ENCODE measurements around the gene CACNB2.

DNA sequence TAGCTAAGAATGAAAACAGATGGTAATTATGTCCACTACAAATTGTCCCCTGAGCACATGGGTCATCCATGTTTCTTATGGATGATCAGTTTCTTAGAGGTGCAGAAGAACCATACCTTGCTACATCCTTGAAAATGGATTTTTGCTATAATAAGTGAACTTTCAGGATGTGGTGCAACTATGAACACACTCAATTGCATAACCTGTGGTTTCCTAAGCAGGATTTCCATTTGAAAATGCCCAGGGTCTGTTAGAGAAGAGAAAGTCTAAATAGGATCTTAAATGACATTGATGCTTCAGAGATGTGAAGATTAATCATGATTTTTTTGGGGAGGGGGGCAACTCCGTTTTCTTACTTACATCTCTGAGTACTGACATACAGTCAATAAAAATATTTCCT, 39.6 kb upstream of the CACNB2 start:
- TF ChIP-seq, protein P1, sequence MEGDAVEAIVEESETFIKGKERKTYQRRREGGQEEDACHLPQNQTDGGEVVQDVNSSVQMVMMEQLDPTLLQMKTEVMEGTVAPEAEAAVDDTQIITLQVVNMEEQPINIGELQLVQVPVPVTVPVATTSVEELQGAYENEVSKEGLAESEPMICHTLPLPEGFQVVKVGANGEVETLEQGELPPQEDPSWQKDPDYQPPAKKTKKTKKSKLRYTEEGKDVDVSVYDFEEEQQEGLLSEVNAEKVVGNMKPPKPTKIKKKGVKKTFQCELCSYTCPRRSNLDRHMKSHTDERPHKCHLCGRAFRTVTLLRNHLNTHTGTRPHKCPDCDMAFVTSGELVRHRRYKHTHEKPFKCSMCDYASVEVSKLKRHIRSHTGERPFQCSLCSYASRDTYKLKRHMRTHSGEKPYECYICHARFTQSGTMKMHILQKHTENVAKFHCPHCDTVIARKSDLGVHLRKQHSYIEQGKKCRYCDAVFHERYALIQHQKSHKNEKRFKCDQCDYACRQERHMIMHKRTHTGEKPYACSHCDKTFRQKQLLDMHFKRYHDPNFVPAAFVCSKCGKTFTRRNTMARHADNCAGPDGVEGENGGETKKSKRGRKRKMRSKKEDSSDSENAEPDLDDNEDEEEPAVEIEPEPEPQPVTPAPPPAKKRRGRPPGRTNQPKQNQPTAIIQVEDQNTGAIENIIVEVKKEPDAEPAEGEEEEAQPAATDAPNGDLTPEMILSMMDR (IDR thresholded peaks at IDR 0.05; ENCODE audit: insufficient read depth, low read length) = no peak
- TF ChIP-seq, protein P2, sequence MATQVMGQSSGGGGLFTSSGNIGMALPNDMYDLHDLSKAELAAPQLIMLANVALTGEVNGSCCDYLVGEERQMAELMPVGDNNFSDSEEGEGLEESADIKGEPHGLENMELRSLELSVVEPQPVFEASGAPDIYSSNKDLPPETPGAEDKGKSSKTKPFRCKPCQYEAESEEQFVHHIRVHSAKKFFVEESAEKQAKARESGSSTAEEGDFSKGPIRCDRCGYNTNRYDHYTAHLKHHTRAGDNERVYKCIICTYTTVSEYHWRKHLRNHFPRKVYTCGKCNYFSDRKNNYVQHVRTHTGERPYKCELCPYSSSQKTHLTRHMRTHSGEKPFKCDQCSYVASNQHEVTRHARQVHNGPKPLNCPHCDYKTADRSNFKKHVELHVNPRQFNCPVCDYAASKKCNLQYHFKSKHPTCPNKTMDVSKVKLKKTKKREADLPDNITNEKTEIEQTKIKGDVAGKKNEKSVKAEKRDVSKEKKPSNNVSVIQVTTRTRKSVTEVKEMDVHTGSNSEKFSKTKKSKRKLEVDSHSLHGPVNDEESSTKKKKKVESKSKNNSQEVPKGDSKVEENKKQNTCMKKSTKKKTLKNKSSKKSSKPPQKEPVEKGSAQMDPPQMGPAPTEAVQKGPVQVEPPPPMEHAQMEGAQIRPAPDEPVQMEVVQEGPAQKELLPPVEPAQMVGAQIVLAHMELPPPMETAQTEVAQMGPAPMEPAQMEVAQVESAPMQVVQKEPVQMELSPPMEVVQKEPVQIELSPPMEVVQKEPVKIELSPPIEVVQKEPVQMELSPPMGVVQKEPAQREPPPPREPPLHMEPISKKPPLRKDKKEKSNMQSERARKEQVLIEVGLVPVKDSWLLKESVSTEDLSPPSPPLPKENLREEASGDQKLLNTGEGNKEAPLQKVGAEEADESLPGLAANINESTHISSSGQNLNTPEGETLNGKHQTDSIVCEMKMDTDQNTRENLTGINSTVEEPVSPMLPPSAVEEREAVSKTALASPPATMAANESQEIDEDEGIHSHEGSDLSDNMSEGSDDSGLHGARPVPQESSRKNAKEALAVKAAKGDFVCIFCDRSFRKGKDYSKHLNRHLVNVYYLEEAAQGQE (IDR thresholded peaks at IDR 0.05; ENCODE audit: insufficient replicate concordance, low read depth) = no peak
- TF ChIP-seq POLR2AphosphoS5 (IDR thresholded peaks at IDR 0.05; ENCODE audit: low read depth) (no peak), SPI1 (IDR thresholded peaks at IDR 0.05; ENCODE audit: borderline replicate concordance, low read depth) (no peak)

Data from HL-60 (cell line).